B cell (primary cell): ENCODE measurements around the gene FYN. TPM values are rescaled to one million over a fixed set of nuclear protein-coding genes. Genes with fewer than 3 reads are reported as not detected.

Experiments used
- ATAC-seq: fragments of 200-7000 bp; cut with Tn5 transposase; one replicate; pipeline ENCODE4 v1.10.0; 2021; ENCODE audit warnings: low read depth, mild to moderate bottlenecking, moderate number of reproducible peaks, moderate library complexity
- CTCF ChIA-PET: fragments of 350-600 bp; sonication (Branson Sonifier 250); formaldehyde crosslinking; loops from one replicate; lab custom pipeline; 2021; ENCODE audit warnings: antibody characterized with exemption, inconsistent platforms; lab: Charles Lee
- POLR2A ChIA-PET: fragments of 350-600 bp; sonication (Branson Sonifier 250); formaldehyde crosslinking; loops from one replicate; lab custom pipeline; 2021; ENCODE audit warnings: antibody characterized with exemption; lab: Charles Lee
- DNase-seq: peaks from one replicate; pipeline ENCODE4 v3.0.0; 2013
- H2AFZ ChIP-seq: 2 replicates; pipeline ENCODE4 v1.6.1; 2012; ENCODE audit warnings: mild to moderate bottlenecking, low read depth, low read length; ENCODE audit not compliant: insufficient read depth, poor library complexity, severe bottlenecking
- H3K27ac ChIP-seq, 2 donors: 1 replicate in 1 of 2; 2 replicates in 1 of 2; pipeline ENCODE4 v1.5.1; 2012 to 2013; ENCODE audit warnings: low read length in 2 of 2, mild to moderate bottlenecking in 2 of 2, moderate library complexity in 1 of 2
- H3K27me3 ChIP-seq, 4 experiments: fragments of 200-600 bp in 1 of 4; sonication (generic) in 1 of 4; replicated peaks in 1 of 4; 1 replicate in 2 of 4; 2 replicates in 2 of 4; pipeline versions ENCODE4 v1.6.1 to v1.7.0; 2013 to 2016; ENCODE audit warnings: low read length in 3 of 4, mild to moderate bottlenecking in 2 of 4, mixed read lengths in 1 of 4, moderate library complexity in 1 of 4; ENCODE audit not compliant: insufficient read depth in 4 of 4, control insufficient read depth in 3 of 4; ENCODE audit errors: control extremely low read depth in 1 of 4
- H3K36me3 ChIP-seq, 2 experiments: replicated peaks in 1 of 2; 1 replicate in 1 of 2; 2 replicates in 1 of 2; pipeline versions ENCODE4 v1.6.1 to v1.7.1; 2013; ENCODE audit warnings: low read length in 1 of 2; ENCODE audit not compliant: insufficient read depth in 2 of 2, control insufficient read depth in 1 of 2; ENCODE audit errors: control extremely low read depth in 1 of 2, extremely low read depth in 1 of 2
- H3K4me1 ChIP-seq, 2 donors: fragments of 200-600 bp in 1 of 2; sonication (generic) in 1 of 2; 1 replicate in 1 of 2; 2 replicates in 1 of 2; pipeline versions ENCODE4 v1.5.1 to v1.6.1; 2013 to 2017; ENCODE audit warnings: low read length in 2 of 2; ENCODE audit not compliant: control insufficient read depth in 2 of 2, insufficient read depth in 2 of 2
- H3K4me2 ChIP-seq: replicated peaks from 2 replicates; pipeline ENCODE3; 2012; ENCODE audit warnings: mild to moderate bottlenecking, low read depth, low read length; ENCODE audit not compliant: poor library complexity, severe bottlenecking
- H3K4me3 ChIP-seq, 5 experiments: fragments of 200-600 bp in 1 of 5; sonication (generic) in 1 of 5; 1 replicate in 3 of 5; 2 replicates in 2 of 5; pipeline versions ENCODE4 v1.5.1 to v1.7.0; 2011 to 2016; ENCODE audit warnings: low read length in 4 of 5, mild to moderate bottlenecking in 4 of 5, low read depth in 2 of 5, control low read depth in 1 of 5, moderate library complexity in 1 of 5; ENCODE audit not compliant: insufficient read depth in 1 of 5; ENCODE audit errors: control extremely low read depth in 1 of 5, extremely low read depth in 1 of 5
- H3K79me2 ChIP-seq: fragments of 200-600 bp; sonication (generic); one replicate; pipeline ENCODE4 v1.6.0; 2016; ENCODE audit warnings: low read length; ENCODE audit not compliant: control insufficient read depth, insufficient read depth
- H3K9ac ChIP-seq: fragments of 200-600 bp; sonication (generic); 2 replicates; pipeline ENCODE4 v1.6.1; 2017; ENCODE audit warnings: mild to moderate bottlenecking, low read length, moderate library complexity
- H3K9me3 ChIP-seq, 3 donors: one replicate each; pipeline versions ENCODE4 v1.6.1 to v1.7.1; 2013; ENCODE audit warnings: low read length in 2 of 3; ENCODE audit not compliant: control insufficient read depth in 2 of 3, insufficient read depth in 1 of 3; ENCODE audit errors: control extremely low read depth in 1 of 3
- H4K20me1 ChIP-seq: 2 replicates; pipeline ENCODE4 v1.6.0; 2012; ENCODE audit warnings: mild to moderate bottlenecking, low read length; ENCODE audit not compliant: insufficient read depth, control insufficient read depth, poor library complexity, severe bottlenecking
- H3K27ac Mint-ChIP-seq: one replicate; pipeline ENCODE4 v1.8.0; 2021; ENCODE audit warnings: mixed read lengths
- H3K27me3 Mint-ChIP-seq: one replicate; pipeline ENCODE4 v1.8.0; 2021; ENCODE audit warnings: mixed read lengths
- H3K4me1 Mint-ChIP-seq: one replicate; pipeline ENCODE4 v1.8.0; 2021; ENCODE audit warnings: mixed read lengths
- H3K4me3 Mint-ChIP-seq: one replicate; pipeline ENCODE4 v1.8.0; 2021; ENCODE audit warnings: mixed read lengths
- H3K9me3 Mint-ChIP-seq: one replicate; pipeline ENCODE4 v1.8.0; 2022; ENCODE audit warnings: mixed read lengths; ENCODE audit not compliant: insufficient read depth
- EZH2 ChIP-seq: IDR thresholded peaks from 2 replicates; pipeline ENCODE4 v1.6.1; 2012; ENCODE audit warnings: borderline replicate concordance, low read depth, mild to moderate bottlenecking, moderate library complexity, low read length; ENCODE audit not compliant: insufficient read depth, poor library complexity, severe bottlenecking
- WGBS: methylation state at CpG from one replicate; pipeline ENCODE4 v1.1.5; 2013; ENCODE audit warnings: missing lambda C conversion rate; ENCODE audit not compliant: insufficient coverage; 5-methylcytosine and 5-hydroxymethylcytosine counted together
- intact Hi-C: fragments of 100-400 bp; cut with micrococcal nuclease; formaldehyde crosslinking; loops from one replicate; pipeline ENCODE4 v1.10.0; 2022
- polyA plus RNA-seq: library from polyadenylated mRNA; depleted of rRNA; stranded (reverse); fragments of >200 nt; gene quantifications from 2 replicates; pipeline ENCODE4 v1.2.3, GENCODE V29; 2012
- total RNA-seq, 2 donors: library from RNA; stranded (reverse); fragments of 120-200 nt in 1 of 2; gene quantifications; 1 replicate in 1 of 2; 2 replicates in 1 of 2; pipeline versions ENCODE4 v1.2.3 to v1.2.4, GENCODE V29; 2013 to 2022
- TF ChIP-seq, protein P1 (sequence below): fragments of 200-600 bp; IDR thresholded peaks from one replicate; pipeline ENCODE4 v1.8.0; 2022; ENCODE audit warnings: antibody characterized with exemption, mild to moderate bottlenecking

FYN gene
- total and polyA plus RNA-seq, 2 donors (not counting 1 experiment from before 2014, with no cell fraction given): 54.1 to 94.0 TPM

DNA sequence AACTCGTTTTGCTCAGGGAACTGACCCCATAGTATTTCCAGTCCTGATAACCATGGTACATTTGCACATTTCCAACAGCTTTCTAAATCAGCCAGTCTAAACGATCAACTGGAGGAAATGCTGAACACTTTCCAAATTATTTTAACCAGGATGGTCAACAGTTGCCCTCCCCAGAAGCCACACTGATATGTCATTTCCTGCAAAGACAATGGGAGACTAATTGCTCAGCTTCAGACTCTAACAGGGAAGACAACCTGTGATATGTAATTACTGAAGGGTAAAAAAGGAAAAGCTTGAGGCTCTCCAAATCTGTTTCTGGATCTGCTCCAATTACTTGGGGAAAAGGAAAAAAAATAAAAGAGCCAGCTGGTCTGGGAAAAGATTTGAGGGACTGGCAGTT, 88.8 kb downstream of the FYN start:
- no peak for ATAC-seq
- no peak overlapping the region for H3K4me3 Mint-ChIP-seq
- Histone ChIP-seq H3K4me3 (no peak overlapping the region), H3K27ac (no peak overlapping the region), H3K36me3 (no peaks in the 10 kb centered on the region), H2AFZ (no peak overlapping the region), H3K27me3 (no peaks in the 10 kb centered on the region), H3K79me2 (peaks cover 4% of the 10 kb centered on the region), H3K4me1 (no peaks in the 10 kb centered on the region), H3K9ac (no peak overlapping the region), H3K4me2 (no peak overlapping the region), H4K20me1 (no peaks in the 10 kb centered on the region), H3K9me3 (no peaks in the 10 kb centered on the region)
- TF ChIP-seq, protein P1, sequence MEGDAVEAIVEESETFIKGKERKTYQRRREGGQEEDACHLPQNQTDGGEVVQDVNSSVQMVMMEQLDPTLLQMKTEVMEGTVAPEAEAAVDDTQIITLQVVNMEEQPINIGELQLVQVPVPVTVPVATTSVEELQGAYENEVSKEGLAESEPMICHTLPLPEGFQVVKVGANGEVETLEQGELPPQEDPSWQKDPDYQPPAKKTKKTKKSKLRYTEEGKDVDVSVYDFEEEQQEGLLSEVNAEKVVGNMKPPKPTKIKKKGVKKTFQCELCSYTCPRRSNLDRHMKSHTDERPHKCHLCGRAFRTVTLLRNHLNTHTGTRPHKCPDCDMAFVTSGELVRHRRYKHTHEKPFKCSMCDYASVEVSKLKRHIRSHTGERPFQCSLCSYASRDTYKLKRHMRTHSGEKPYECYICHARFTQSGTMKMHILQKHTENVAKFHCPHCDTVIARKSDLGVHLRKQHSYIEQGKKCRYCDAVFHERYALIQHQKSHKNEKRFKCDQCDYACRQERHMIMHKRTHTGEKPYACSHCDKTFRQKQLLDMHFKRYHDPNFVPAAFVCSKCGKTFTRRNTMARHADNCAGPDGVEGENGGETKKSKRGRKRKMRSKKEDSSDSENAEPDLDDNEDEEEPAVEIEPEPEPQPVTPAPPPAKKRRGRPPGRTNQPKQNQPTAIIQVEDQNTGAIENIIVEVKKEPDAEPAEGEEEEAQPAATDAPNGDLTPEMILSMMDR: no peak
- no peak for TF ChIP-seq EZH2
- WGBS: 53% methylated on average over 2 of the region's 2 CpGs
- no peak overlapping the region for H3K27ac Mint-ChIP-seq
- ChIA-PET POLR2A (no interaction called here), CTCF (interaction anchor here (0.9 to 1.0 kb wide), 3 partner anchors 11 to 14 kb away, joined by 3 read pairs; no protein-coding TSS in a partner anchor)
- intact Hi-C loops: no loop called here
- no peaks in the 10 kb centered on the region for H3K4me1 Mint-ChIP-seq
- no peaks in the 10 kb centered on the region for H3K9me3 Mint-ChIP-seq
- H3K27me3 Mint-ChIP-seq: no peaks in the 10 kb centered on the region
- DNase-seq: no peak

DNA sequence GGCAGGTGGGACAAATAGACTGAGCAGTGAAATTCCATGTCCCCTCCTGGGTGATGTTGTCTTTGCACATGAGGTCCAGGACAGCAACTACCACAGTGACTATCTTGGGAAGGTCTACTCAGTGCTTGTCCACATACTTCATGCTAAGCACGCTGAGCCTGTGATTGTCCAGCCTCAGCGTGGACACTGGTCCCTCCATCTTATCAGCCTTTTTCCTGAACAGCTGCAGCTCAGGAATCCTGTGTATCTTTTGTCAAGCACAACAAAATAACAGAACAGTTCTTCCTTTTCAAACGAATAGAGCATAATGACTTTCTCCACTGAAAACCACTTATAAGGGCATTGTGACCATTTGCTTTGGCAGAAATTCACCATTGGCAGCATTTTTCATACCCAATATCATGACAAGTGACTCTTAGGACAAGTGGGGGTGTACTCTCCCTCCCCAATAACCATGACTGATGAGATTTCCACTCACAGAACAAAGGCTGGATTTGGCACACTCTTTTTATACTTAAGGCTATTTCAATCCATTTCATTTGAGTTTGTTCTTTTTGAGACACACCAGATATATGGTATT, 90.3 kb downstream of the FYN start:
- peaks cover 4% of the 10 kb centered on the region for H3K79me2 ChIP-seq
- H3K4me2 ChIP-seq: no peak overlapping the region
- Mint-ChIP-seq H3K27me3 (no peaks in the 10 kb centered on the region), H3K9me3 (no peaks in the 10 kb centered on the region), H3K4me1 (peaks cover 7% of the 10 kb centered on the region), H3K4me3 (no peak overlapping the region), H3K27ac (no peak overlapping the region)
- no peak overlapping the region for H3K9ac ChIP-seq
- intact Hi-C loops: no loop called here
- no peaks in the 10 kb centered on the region for H3K36me3 ChIP-seq
- no peaks in the 10 kb centered on the region for H3K4me1 ChIP-seq
- ATAC-seq (no peak), DNase-seq (no peak)
- H3K27ac ChIP-seq: no peak overlapping the region
- no peaks in the 10 kb centered on the region for H3K27me3 ChIP-seq
- no peak overlapping the region for H2AFZ ChIP-seq
- TF ChIP-seq, protein P1: no peak
- no peak for TF ChIP-seq EZH2
- H4K20me1 ChIP-seq: no peaks in the 10 kb centered on the region
- H3K4me3 ChIP-seq: no peak overlapping the region
- 97% methylated on average over 2 of the region's 3 CpGs for WGBS
- ChIA-PET POLR2A (no interaction called here), CTCF (no interaction called here)
- H3K9me3 ChIP-seq: no peaks in the 10 kb centered on the region
